Osteoblast (primary cell): ENCODE measurements around the gene RPL29. TPM values are rescaled to one million over a fixed set of nuclear protein-coding genes. Genes with fewer than 3 reads are reported as not detected.

Source experiments
- DNase-seq: peaks from one replicate; pipeline ENCODE4 v3.0.0; 2011; ENCODE audit warnings: low spot score, mixed read lengths; ENCODE audit not compliant: insufficient read length; ENCODE audit errors: missing footprints
- H2AFZ ChIP-seq: 2 replicates; pipeline ENCODE4 v1.6.0; 2011; ENCODE audit warnings: mild to moderate bottlenecking, low read length
- H3K27ac ChIP-seq: 2 replicates; pipeline ENCODE4 v1.5.1; 2011; ENCODE audit warnings: mild to moderate bottlenecking, low read depth, low read length, moderate library complexity
- H3K27me3 ChIP-seq: 2 replicates; pipeline ENCODE4 v1.6.0; 2012; ENCODE audit warnings: mild to moderate bottlenecking, control low read depth, inconsistent platforms, low read length, moderate library complexity; ENCODE audit not compliant: insufficient read depth
- H3K36me3 ChIP-seq: 2 replicates; pipeline ENCODE4 v1.5.1; 2011; ENCODE audit warnings: mild to moderate bottlenecking, low read length, control low read depth, moderate library complexity; ENCODE audit not compliant: insufficient read depth
- H3K4me1 ChIP-seq: 2 replicates; pipeline ENCODE4 v1.5.1; 2011; ENCODE audit warnings: mild to moderate bottlenecking, low read length, control low read depth, moderate library complexity; ENCODE audit not compliant: insufficient read depth
- H3K4me2 ChIP-seq: 2 replicates; pipeline ENCODE4 v1.6.0; 2011; ENCODE audit warnings: mild to moderate bottlenecking, low read length; ENCODE audit not compliant: insufficient read depth
- H3K4me3 ChIP-seq: fragments of 200-600 bp; sonication (generic); 3 replicates; pipeline ENCODE4 v1.5.1; 2012; ENCODE audit warnings: mild to moderate bottlenecking, low read length, inconsistent platforms; ENCODE audit not compliant: insufficient read depth
- H3K79me2 ChIP-seq: 2 replicates; pipeline ENCODE4 v1.6.0; 2012; ENCODE audit warnings: mild to moderate bottlenecking, low read length, control low read depth, inconsistent platforms; ENCODE audit not compliant: insufficient read depth
- H3K9me3 ChIP-seq: 2 replicates; pipeline ENCODE4 v1.5.1; 2011; ENCODE audit warnings: low read depth, low read length, control low read depth
- H4K20me1 ChIP-seq: 2 replicates; pipeline ENCODE4 v1.6.0; 2012; ENCODE audit warnings: mild to moderate bottlenecking, low read length, control low read depth; ENCODE audit not compliant: insufficient read depth
- CTCF ChIP-seq: IDR thresholded peaks from 2 replicates; pipeline ENCODE4 v1.5.1; 2011; ENCODE audit warnings: mild to moderate bottlenecking, low read depth, low read length, moderate library complexity; ENCODE audit errors: extremely low read depth
- total RNA-seq: library from RNA; depleted of rRNA; stranded (reverse); fragments of >200 nt; gene quantifications from 2 replicates; pipeline ENCODE4 v1.2.3, GENCODE V29; 2012

Gene RPL29
- total RNA-seq, 1 donor = 862 TPM

DNA sequence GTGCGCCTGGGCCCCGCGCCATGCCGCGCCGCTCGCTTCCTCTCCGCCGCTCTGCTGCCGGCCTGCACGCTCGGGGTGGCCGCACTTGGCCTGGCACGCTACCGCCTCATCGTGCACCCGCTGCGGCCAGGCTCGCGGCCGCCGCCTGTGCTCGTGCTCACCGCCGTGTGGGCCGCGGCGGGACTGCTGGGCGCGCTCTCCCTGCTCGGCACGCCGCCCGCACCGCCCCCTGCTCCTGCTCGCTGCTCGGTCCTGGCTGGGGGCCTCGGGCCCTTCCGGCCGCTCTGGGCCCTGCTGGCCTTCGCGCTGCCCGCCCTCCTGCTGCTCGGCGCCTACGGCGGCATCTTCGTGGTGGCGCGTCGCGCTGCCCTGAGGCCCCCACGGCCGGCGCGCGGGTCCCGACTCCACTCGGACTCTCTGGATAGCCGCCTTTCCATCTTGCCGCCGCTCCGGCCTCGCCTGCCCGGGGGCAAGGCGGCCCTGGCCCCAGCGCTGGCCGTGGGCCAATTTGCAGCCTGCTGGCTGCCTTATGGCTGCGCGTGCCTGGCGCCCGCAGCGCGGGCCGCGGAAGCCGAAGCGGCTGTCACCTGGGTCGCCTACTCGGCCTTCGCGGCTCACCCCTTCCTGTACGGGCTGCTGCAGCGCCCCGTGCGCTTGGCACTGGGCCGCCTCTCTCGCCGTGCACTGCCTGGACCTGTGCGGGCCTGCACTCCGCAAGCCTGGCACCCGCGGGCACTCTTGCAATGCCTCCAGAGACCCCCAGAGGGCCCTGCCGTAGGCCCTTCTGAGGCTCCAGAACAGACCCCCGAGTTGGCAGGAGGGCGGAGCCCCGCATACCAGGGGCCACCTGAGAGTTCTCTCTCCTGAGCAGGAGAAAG is 39.6 kb downstream of the RPL29 start:
- TF ChIP-seq CTCF = peak; percentile 17
- H3K27me3 ChIP-seq = no peaks in the 10 kb centered on the region
- peak overlapping the region; percentile 40 for H3K4me3 ChIP-seq
- H3K27ac ChIP-seq = no peak overlapping the region
- no peak overlapping the region for H2AFZ ChIP-seq
- H3K79me2 ChIP-seq = no peaks in the 10 kb centered on the region
- peak; percentile 97 for DNase-seq
- H3K4me2 ChIP-seq = peak overlapping the region; percentile 45
- H4K20me1 ChIP-seq = no peaks in the 10 kb centered on the region
- no peaks in the 10 kb centered on the region for H3K9me3 ChIP-seq
- peaks cover 10% of the 10 kb centered on the region for H3K36me3 ChIP-seq
- H3K4me1 ChIP-seq = peaks cover 11% of the 10 kb centered on the region

DNA sequence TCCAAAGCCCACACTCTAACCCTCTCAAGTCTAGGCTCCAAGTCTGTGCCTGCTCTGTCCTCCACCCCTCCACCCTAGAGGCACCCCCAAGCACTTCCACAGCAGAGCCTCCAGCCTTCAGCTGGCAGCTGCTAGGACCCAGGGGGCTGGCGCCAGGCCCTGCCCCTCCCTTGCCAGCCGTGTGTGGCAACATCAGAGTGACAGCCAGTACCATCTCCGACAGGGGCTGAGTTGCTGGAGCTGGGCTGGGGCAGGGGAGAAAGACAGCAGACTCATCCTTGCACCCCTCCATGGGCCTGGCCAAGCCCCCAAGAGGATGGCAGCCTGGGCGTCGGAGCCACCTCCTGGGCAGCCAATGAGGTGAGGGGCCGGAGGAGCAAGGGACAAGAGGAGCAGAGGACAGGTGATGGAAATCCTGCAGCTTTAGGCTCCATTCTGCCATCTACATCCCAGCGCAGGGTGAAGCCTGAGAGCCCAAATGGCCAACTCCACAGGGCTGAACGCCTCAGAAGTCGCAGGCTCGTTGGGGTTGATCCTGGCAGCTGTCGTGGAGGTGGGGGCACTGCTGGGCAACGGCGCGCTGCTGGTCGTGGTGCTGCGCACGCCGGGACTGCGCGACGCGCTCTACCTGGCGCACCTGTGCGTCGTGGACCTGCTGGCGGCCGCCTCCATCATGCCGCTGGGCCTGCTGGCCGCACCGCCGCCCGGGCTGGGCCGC is 40.4 kb downstream of the RPL29 start, which contains the start of gene GPR62:
TSS of gene GPR62 (plus strand) at position 207 of the 718 bp plus-strand sequence. CDS start at position 479, 272 bp downstream.
- peak within 1 kb of the TSS; percentile 40 for H3K4me3 ChIP-seq
- H3K4me2 ChIP-seq = peak within 1 kb of the TSS; percentile 45
- no peaks in the 10 kb centered on the region for H3K79me2 ChIP-seq
- H3K4me1 ChIP-seq = peaks cover 11% of the 10 kb centered on the region
- H2AFZ ChIP-seq = no peak within 1 kb of the TSS
- no peak for DNase-seq
- H3K27me3 ChIP-seq = no peaks in the 10 kb centered on the region
- no peaks in the 10 kb centered on the region for H4K20me1 ChIP-seq
- H3K9me3 ChIP-seq = no peaks in the 10 kb centered on the region
- TF ChIP-seq CTCF = no peak
- H3K36me3 ChIP-seq = peaks cover 6% of the 10 kb centered on the region
- no peak within 1 kb of the TSS for H3K27ac ChIP-seq

DNA sequence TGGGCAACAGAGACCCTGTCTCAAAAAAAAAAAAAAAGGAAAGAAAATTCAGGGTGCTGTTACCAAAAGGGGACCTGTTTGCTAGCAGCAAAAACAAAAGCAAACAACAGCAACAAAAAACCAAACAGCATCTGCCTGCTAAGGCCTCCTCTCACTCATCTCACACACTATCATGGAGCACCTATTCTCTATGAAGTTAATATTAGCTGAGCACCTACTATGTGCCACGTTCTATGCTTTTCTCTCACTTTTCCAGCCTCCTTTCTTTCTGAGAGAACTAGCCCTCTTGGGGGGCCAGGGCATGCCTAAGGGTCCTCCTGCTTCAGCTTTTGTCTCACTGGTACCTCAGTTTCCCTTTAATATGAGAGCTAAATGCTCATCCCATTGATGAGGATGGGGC is 41.0 kb downstream of the RPL29 start:
- no peaks in the 10 kb centered on the region for H3K79me2 ChIP-seq

More for the DNA sequence above, 41.0 kb downstream of the RPL29 start:
- H3K4me1 ChIP-seq = peaks cover 11% of the 10 kb centered on the region
- no peak overlapping the region for H3K27ac ChIP-seq
- no peaks in the 10 kb centered on the region for H3K9me3 ChIP-seq
- peak; percentile 77 for DNase-seq
- no peak overlapping the region for H3K4me2 ChIP-seq
- H4K20me1 ChIP-seq = no peaks in the 10 kb centered on the region
- H3K27me3 ChIP-seq = no peaks in the 10 kb centered on the region
- peaks cover 6% of the 10 kb centered on the region for H3K36me3 ChIP-seq
- H3K4me3 ChIP-seq = no peak overlapping the region
- no peak overlapping the region for H2AFZ ChIP-seq
- TF ChIP-seq CTCF = no peak
